D721Med (cell line): Measurements from ENCODE around the gene SEC16B.

Source experiments
- DNase-seq: peaks from one replicate; pipeline ENCODE4 v3.0.0; 2011; ENCODE audit warnings: low spot score; ENCODE audit not compliant: insufficient read length
- FAIRE-seq: peaks from 2 replicates; lab custom pipeline; 2011; peaks lifted over from hg19 to GRCh38; lab: Jason Lieb, UNC
- CTCF ChIP-seq: IDR thresholded peaks from 2 replicates; pipeline ENCODE4 v1.5.1; 2012; ENCODE audit warnings: mild to moderate bottlenecking, control low read depth; ENCODE audit not compliant: insufficient read depth; ENCODE audit errors: missing control alignments

The SEC16B gene

DNA sequence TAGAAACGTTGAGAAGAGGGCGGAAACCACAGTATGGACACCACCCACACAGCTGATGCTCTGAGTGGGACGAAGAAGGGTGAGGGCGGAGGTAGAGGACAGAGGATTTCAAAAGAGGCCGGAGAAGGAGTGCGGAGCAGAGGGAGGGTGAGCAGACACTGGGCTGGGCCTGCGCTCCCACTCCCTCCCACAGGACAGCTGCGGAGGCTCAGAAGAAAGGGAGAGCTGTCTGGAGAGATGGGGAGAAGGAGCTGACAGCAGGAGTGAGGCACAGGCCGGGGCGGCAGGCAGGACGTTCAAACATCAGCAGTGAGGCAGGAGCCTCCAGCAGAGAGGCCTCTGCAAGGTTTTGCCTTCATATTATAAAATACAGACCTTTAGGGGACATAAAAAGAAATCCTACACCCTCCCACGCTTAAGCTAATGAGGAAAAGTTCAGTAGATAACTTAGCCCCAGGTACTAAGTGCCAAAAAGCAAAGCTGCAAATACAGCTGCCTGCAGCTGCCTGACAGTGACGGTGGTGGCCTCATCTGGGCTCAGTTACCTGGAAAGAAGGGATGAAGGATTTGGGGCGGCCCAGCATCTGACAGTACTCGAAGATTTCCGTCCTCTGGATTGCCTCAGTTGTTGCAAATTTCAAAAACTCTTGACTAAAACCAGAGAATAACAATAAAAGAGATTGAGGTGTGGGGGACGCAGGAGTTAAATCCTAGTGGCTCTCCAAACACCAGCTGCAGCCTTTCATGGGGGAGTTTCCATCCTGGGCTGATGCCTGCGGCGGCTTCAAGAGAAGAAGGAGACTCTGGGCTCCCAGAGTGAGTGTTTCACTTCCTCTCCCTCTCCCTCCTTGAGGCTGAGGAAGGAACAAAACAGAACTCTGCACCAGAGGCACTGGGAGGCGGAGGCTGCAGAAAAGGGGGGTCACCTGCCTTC, 25.6 kb downstream of the SEC16B start:
- no peak for FAIRE-seq
- DNase-seq, result no peak
- TF ChIP-seq CTCF, result no peak

- TF ChIP-seq CTCF, result no peak
Measured at GRCh38 chr1:177941976-177942375, 27.9 kb downstream of the SEC16B start.

GRCh38 chr1:177940682-177941081, 29.2 kb downstream of the SEC16B start:
- DNase-seq, result no peak
- no peak for FAIRE-seq
- TF ChIP-seq CTCF, result no peak

More at GRCh38 chr1:177941976-177942375, 27.9 kb downstream of the SEC16B start:
- FAIRE-seq, result peak; percentile 74
- no peak for DNase-seq

DNA sequence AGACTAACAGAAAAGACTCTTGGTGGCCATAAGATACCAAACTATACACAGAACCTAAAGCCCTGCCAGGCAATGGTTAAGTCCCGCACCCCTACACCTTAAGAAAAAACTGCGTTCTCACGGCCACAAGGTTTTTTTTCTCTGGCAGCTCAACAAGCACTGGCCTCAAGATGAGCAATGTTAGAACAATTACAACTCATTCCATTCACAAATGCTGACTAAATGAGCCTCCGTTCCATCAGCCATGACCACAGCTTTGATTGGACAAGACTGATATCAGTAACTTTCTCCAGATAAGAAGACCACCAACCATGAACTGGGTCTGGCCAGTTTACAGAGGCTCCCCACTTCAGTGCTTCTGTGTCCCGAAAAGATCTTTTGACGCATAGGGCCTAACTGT, 31.9 kb downstream of the SEC16B start:
- FAIRE-seq (no peak), DNase-seq (no peak)
- TF ChIP-seq CTCF, result no peak

- FAIRE-seq (no peak), DNase-seq (no peak)
- no peak for TF ChIP-seq CTCF
Measured at GRCh38 chr1:177937174-177937770, 32.6 kb downstream of the SEC16B start.

GRCh38 chr1:177935638-177936415, 34.0 kb downstream of the SEC16B start:
- TF ChIP-seq CTCF, result no peak

More at GRCh38 chr1:177935638-177936415, 34.0 kb downstream of the SEC16B start:
- FAIRE-seq, result no peak
- DNase-seq, result no peak
